SU-DHL-6 (cell line): Measurements from ENCODE around the gene LRRC1.

Experiments
- H2AFZ ChIP-seq: fragments of 200-600 bp; sonication (generic); 2 replicates; pipeline ENCODE4 v1.6.1; 2014; ENCODE audit warnings: low read depth, mild to moderate bottlenecking, moderate library complexity, mixed read lengths, antibody characterized with exemption, low read length; ENCODE audit not compliant: severe bottlenecking
- H3F3A ChIP-seq: fragments of 200-600 bp; shearing (Covaris generic); 2 replicates; pipeline ENCODE4 v1.6.0; 2016; ENCODE audit warnings: antibody characterized with exemption, mild to moderate bottlenecking; ENCODE audit not compliant: insufficient read depth
- H3K27ac ChIP-seq: fragments of 200-600 bp; sonication (generic); 2 replicates; pipeline ENCODE4 v1.5.1; 2016; ENCODE audit warnings: low read depth, mild to moderate bottlenecking, low read length, moderate library complexity, mixed read lengths
- H3K27me3 ChIP-seq: fragments of 200-600 bp; sonication (generic), shearing (Covaris generic); 2 replicates; pipeline ENCODE4 v1.6.0; 2014; ENCODE audit warnings: mild to moderate bottlenecking, low read length
- H3K36me3 ChIP-seq: fragments of 200-600 bp; sonication (generic); 2 replicates; pipeline ENCODE4 v1.6.1; 2014; ENCODE audit warnings: mild to moderate bottlenecking, low read length, mixed read lengths
- H3K4me2 ChIP-seq: fragments of 300-600, 200-600 bp; shearing (Covaris generic), sonication (generic); 2 replicates; pipeline ENCODE4 v1.6.0; 2014; ENCODE audit warnings: low read length, low read depth, mild to moderate bottlenecking; ENCODE audit not compliant: poor library complexity, severe bottlenecking
- H3K4me3 ChIP-seq: fragments of 200-600 bp; sonication (generic); 2 replicates; pipeline ENCODE4 v1.5.1; 2014; ENCODE audit warnings: antibody characterized with exemption, low read length, mild to moderate bottlenecking, mixed read lengths; ENCODE audit not compliant: insufficient read depth, poor library complexity, severe bottlenecking
- H3K79me2 ChIP-seq: fragments of 200-600 bp; sonication (generic); 2 replicates; pipeline ENCODE4 v1.6.1; 2014; ENCODE audit warnings: mild to moderate bottlenecking, low read length, moderate library complexity; ENCODE audit not compliant: insufficient read depth
- H3K9ac ChIP-seq: fragments of 200-600 bp; sonication (generic); 2 replicates; pipeline ENCODE4 v1.7.0; 2014; ENCODE audit warnings: mild to moderate bottlenecking, low read length
- H3K9me2 ChIP-seq: fragments of 200-600 bp; sonication (generic); replicated peaks from 2 replicates; pipeline ENCODE4 v1.6.1; 2014; ENCODE audit warnings: low read length; ENCODE audit not compliant: insufficient read depth
- H3K9me3 ChIP-seq: fragments of 200-600 bp; sonication (generic); 2 replicates; pipeline ENCODE4 v1.6.1; 2014; ENCODE audit warnings: low read length, mixed read lengths; ENCODE audit not compliant: insufficient read depth
- H4K20me1 ChIP-seq: fragments of 200-600 bp; sonication (generic); 2 replicates; pipeline ENCODE4 v1.6.1; 2014; ENCODE audit warnings: low read depth, mild to moderate bottlenecking, antibody characterized with exemption, low read length, moderate library complexity, mixed read lengths
- CTCF ChIP-seq: fragments of 200-600 bp; sonication (generic); IDR thresholded peaks from one replicate; pipeline ENCODE4 v1.5.1; 2017; ENCODE audit warnings: antibody characterized with exemption, mild to moderate bottlenecking, low read length, moderate library complexity; ENCODE audit not compliant: insufficient read depth, poor library complexity, severe bottlenecking
- EZH2phosphoT487 ChIP-seq: fragments of 200-600 bp; sonication (generic), shearing (Covaris generic); conservative IDR thresholded peaks from 2 replicates; pipeline ENCODE4 v1.6.1; 2018; ENCODE audit warnings: mild to moderate bottlenecking, antibody characterized with exemption, low read length, moderate library complexity, mixed read lengths

The LRRC1 gene

GRCh38 chr6:53961679-53962370 is 167.0 kb downstream of the LRRC1 start:
- TF ChIP-seq CTCF (no peak), EZH2phosphoT487 (no peak)
- H3K27ac ChIP-seq: no peak overlapping the region
- H4K20me1 ChIP-seq: no peaks in the 10 kb centered on the region
- peaks cover 4% of the 10 kb centered on the region; the same call in 1 of the 2 replicates for H3K9me3 ChIP-seq
- no peaks in the 10 kb centered on the region for H3K27me3 ChIP-seq
- no peaks in the 10 kb centered on the region for H3F3A ChIP-seq
- H2AFZ ChIP-seq: no peak overlapping the region
- H3K9me2 ChIP-seq: no peaks in the 10 kb centered on the region
- no peaks in the 10 kb centered on the region for H3K36me3 ChIP-seq
- no peak overlapping the region for H3K9ac ChIP-seq
- H3K4me2 ChIP-seq: no peak overlapping the region
- H3K4me3 ChIP-seq: no peak overlapping the region
- no peaks in the 10 kb centered on the region for H3K79me2 ChIP-seq

GRCh38 chr6:53962646-53963045 is 167.8 kb downstream of the LRRC1 start:
- H3K4me2 ChIP-seq: no peak overlapping the region
- H3F3A ChIP-seq: no peaks in the 10 kb centered on the region
- H2AFZ ChIP-seq: no peak overlapping the region

GRCh38 chr6:53967415-53967814 is 172.6 kb downstream of the LRRC1 start:
- Histone ChIP-seq H3K27me3 (0 out of 2 replicates have a peak, but pooled peaks cover 3% of the 10 kb centered on the region), H3K79me2 (no peaks in the 10 kb centered on the region), H3K9me3 (peaks cover 4% of the 10 kb centered on the region; the same call in 1 of the 2 replicates), H3K27ac (no peak overlapping the region), H3F3A (no peaks in the 10 kb centered on the region), H3K4me3 (no peak overlapping the region), H3K9me2 (no peaks in the 10 kb centered on the region), H4K20me1 (no peaks in the 10 kb centered on the region), H3K4me2 (no peak overlapping the region), H3K36me3 (no peaks in the 10 kb centered on the region), H3K9ac (no peak overlapping the region), H2AFZ (no peak overlapping the region)
- no peak for TF ChIP-seq CTCF
- no peak for TF ChIP-seq EZH2phosphoT487

More at GRCh38 chr6:53962646-53963045, 167.8 kb downstream of the LRRC1 start:
- Histone ChIP-seq H3K36me3 (no peaks in the 10 kb centered on the region), H3K27ac (no peak overlapping the region), H3K9me3 (peaks cover 4% of the 10 kb centered on the region; the same call in 1 of the 2 replicates), H3K27me3 (no peaks in the 10 kb centered on the region), H3K9me2 (no peaks in the 10 kb centered on the region), H3K4me3 (no peak overlapping the region), H4K20me1 (no peaks in the 10 kb centered on the region), H3K9ac (no peak overlapping the region), H3K79me2 (no peaks in the 10 kb centered on the region)
- no peak for TF ChIP-seq CTCF
- TF ChIP-seq EZH2phosphoT487: no peak
